Lower lobe of right lung (tissue), 2 donors: Measurements from ENCODE around the gene NOTUM. TPM values are rescaled to one million over a fixed set of nuclear protein-coding genes. Genes with fewer than 3 reads are reported as not detected.
A peak's percentile ranks its signal among the peaks of the same experiment; 100 is the strongest.

Source experiments
- ATAC-seq, 2 donors: fragments of 200-7000 bp; cut with Tn5 transposase; one replicate each; pipeline ENCODE4 v1.9.1; 2020 to 2022; ENCODE audit warnings: mild to moderate bottlenecking in 2 of 2, moderate library complexity in 2 of 2
- DNase-seq: peaks from one replicate; pipeline ENCODE4 v3.0.0-alpha.2; 2020
- H3K27ac ChIP-seq: fragments of 200-600 bp; one replicate; pipeline ENCODE4 v1.8.0; 2022
- H3K27me3 ChIP-seq: fragments of 200-600 bp; one replicate; pipeline ENCODE4 v1.8.0; 2022; ENCODE audit warnings: low read depth
- H3K36me3 ChIP-seq: fragments of 200-600 bp; one replicate; pipeline ENCODE4 v1.8.0; 2022; ENCODE audit warnings: mild to moderate bottlenecking
- H3K4me1 ChIP-seq: fragments of 200-600 bp; one replicate; pipeline ENCODE4 v1.8.0; 2022
- H3K4me3 ChIP-seq: fragments of 200-600 bp; one replicate; pipeline ENCODE4 v1.8.0; 2022; ENCODE audit warnings: mild to moderate bottlenecking
- H3K9me3 ChIP-seq: fragments of 200-600 bp; one replicate; pipeline ENCODE4 v1.8.0; 2022
- CTCF ChIP-seq: fragments of 200-600 bp; IDR thresholded peaks from one replicate; pipeline ENCODE4 v1.8.0; 2022; ENCODE audit warnings: antibody characterized with exemption, mild to moderate bottlenecking
- intact Hi-C: fragments of 100-400 bp; cut with DNase I; formaldehyde crosslinking; loops from one replicate; pipeline ENCODE4 v1.11.0; 2022
- total RNA-seq: library from RNA; stranded (reverse); fragmentation: NEBNext Ultra II Directional; extraction: Animal tissue kit (Norgen Biotek cat#: 25700); gene quantifications from one replicate; pipeline ENCODE4 v1.2.1, GENCODE V29; 2021
- donor health status: DM: no; HTN: yes; CAD: no; lungs with severe emphysema.

NOTUM gene
- total RNA-seq, 1 donor from 2014 or later: 4.4 TPM

DNA sequence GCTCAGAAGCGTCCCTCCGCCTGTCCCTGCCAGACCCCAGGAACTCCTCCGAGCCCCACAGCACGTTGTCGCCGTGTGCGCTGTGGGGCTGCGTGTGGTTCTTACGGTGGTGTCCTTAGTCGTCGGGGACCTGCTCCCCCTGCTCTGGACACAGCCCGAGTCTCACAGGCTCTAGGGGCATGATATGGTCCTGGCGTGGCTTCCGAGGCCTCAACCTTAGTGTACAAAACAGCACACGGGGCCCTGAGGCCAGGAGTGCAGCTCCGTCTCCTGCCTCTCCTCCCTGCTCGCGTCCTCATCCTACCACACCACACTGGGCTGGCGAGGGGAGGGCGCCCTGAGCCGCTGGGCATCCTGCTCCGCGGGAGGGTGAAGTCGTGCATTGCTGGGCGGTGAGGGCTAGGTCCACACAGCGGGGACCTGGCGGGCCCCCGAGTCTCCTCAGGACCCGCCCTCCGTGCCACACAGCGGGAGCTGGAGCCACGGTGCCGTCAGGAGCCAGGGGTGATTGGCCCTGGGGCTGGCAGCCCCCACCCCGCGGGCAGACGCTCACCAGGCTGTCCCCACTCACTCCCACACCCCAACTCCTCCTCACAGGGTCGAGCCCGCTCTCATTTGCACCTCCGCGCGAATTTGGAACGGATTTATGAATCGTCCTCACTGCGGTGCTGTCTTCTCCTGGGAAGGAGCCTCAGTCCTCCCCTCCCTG, 32.3 kb downstream of the NOTUM start:
- Histone ChIP-seq H3K4me1 (peaks cover 37% of the 10 kb centered on the region), H3K9me3 (no peaks in the 10 kb centered on the region), H3K4me3 (peak overlapping the region; percentile 94), H3K27ac (peak overlapping the region; percentile 56), H3K27me3 (peaks cover 13% of the 10 kb centered on the region), H3K36me3 (no peaks in the 10 kb centered on the region)
- DNase-seq: no peak
- intact Hi-C loops: no loop called here
- no peak for TF ChIP-seq CTCF
- peak in 1 of 2 donors; percentile 0 for ATAC-seq

GRCh38 chr17:81927653-81928543, 33.1 kb downstream of the NOTUM start, which contains the start of gene MAFG:
Gene MAFG (minus strand): TSS chr17:81927735. CDS start chr17:81923185, 4,550 bp downstream.
- no peaks in the 10 kb centered on the region for H3K9me3 ChIP-seq
- peak within 1 kb of the TSS; percentile 93 for H3K27ac ChIP-seq
- intact Hi-C loops: no loop called here
- peak; percentile 94 for DNase-seq
- peak; percentile 43 for TF ChIP-seq CTCF
- peak; percentile 70 to 71 for ATAC-seq
- H3K27me3 ChIP-seq: peaks cover 13% of the 10 kb centered on the region
- H3K36me3 ChIP-seq: peaks cover under 1% of the 10 kb centered on the region
- H3K4me1 ChIP-seq: peaks cover 44% of the 10 kb centered on the region
- peak within 1 kb of the TSS; percentile 94 for H3K4me3 ChIP-seq

- no peak for DNase-seq
- intact Hi-C loops: no loop called here
- Histone ChIP-seq H3K4me1 (peaks cover 51% of the 10 kb centered on the region), H3K36me3 (peaks cover 8% of the 10 kb centered on the region), H3K27me3 (peaks cover 13% of the 10 kb centered on the region), H3K9me3 (no peaks in the 10 kb centered on the region), H3K27ac (peak overlapping the region; percentile 93), H3K4me3 (peak overlapping the region; percentile 94)
- no peak for TF ChIP-seq CTCF
- ATAC-seq: no peak
Observed at GRCh38 chr17:81927152-81927652, 33.8 kb downstream of the NOTUM start.

DNA sequence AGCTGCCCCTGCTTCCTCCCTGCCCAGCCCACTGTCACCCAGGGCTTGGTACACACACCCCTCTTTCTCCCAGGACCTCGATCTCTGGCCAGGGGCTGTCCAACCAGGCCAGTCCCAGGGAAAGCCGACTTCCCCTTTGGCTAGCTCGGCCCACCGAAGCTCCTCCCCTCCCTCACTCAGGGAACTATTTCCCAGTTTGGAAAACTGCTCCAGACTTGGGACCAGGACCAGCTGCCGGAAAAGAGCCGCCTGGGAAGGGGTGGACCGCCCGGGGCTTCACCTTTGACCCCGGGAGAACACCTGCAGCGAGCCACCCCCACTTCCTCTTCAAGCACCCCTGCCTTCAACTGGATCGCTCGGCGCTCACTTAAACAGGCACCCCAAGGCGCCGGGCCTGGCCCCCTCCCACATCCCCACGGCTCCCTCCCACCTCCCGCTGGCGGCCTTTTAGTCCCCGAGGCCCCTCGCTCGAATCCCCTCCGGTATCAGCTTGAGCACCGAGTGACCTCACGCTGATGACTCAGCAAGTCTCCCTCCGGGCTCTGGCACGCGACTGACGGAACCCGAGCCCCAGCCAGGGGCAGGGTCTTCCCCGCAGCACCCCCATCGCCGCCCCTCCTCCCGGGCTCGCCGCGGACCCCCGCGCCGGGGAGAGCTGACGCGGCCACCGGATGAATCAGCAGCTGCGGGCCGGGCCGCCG, 34.4 kb downstream of the NOTUM start:
- peaks cover 14% of the 10 kb centered on the region for H3K36me3 ChIP-seq
- no peak for TF ChIP-seq CTCF
- peak; percentile 85 for DNase-seq
- peaks cover 13% of the 10 kb centered on the region for H3K27me3 ChIP-seq
- ATAC-seq: peak; percentile 65 to 66
- peaks cover 57% of the 10 kb centered on the region for H3K4me1 ChIP-seq
- no peaks in the 10 kb centered on the region for H3K9me3 ChIP-seq
- peak overlapping the region; percentile 94 for H3K4me3 ChIP-seq
- intact Hi-C loops: no loop called here
- peak overlapping the region; percentile 93 for H3K27ac ChIP-seq

DNA sequence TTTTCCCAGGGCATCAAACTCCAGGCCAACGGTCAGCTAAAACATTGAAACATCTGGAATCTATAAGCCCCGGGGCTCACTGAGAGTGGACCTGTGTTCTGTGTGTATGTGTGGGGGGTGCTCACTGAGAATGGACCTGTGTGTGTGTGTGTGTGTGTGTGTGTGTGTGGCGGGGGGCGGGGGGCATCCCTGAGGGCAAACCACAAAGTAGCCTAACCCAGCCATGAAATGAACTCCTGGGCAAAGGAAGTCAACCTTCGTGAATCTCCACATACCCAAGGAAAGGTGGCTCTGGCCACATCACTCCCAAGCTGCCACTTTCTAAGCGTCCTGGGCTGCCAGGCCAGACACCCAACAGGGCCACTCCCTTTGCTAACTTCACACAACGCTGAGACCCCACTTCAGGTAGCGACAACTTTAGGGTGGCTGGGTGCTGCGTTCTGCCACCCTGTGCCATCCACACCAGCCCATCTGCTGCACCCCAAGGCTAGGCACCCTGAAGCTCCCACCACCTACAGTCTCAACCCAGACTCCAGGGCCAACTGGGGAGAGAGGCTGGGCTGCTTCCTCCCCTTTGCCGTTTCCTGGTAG, 35.0 kb downstream of the NOTUM start:
- Histone ChIP-seq H3K4me1 (peaks cover 58% of the 10 kb centered on the region), H3K9me3 (no peaks in the 10 kb centered on the region), H3K27ac (peak overlapping the region; percentile 93), H3K27me3 (peaks cover 13% of the 10 kb centered on the region), H3K36me3 (peaks cover 20% of the 10 kb centered on the region), H3K4me3 (peak overlapping the region; percentile 94)
- ATAC-seq (no peak), DNase-seq (no peak)
- intact Hi-C loops: no loop called here
- TF ChIP-seq CTCF: no peak
